Fibroblast of mammary gland (primary cell): ENCODE data around the gene TNFRSF9.
"Not testable (repeated sequence)": the region's sequence is repeated elsewhere in the genome, so short reads cannot be mapped to it uniquely, and the experiment has no call there.

Source experiments
- DNase-seq: peaks from one replicate; pipeline ENCODE4 v3.0.0-alpha.2; 2010; ENCODE audit warnings: low read depth
- H3K4me3 ChIP-seq: 2 replicates; pipeline ENCODE4 v1.5.1; 2011; ENCODE audit warnings: low read depth, mild to moderate bottlenecking, low read length, moderate library complexity; ENCODE audit not compliant: control insufficient read depth
- CTCF ChIP-seq: conservative IDR thresholded peaks from 2 replicates; pipeline ENCODE4 v1.5.1; 2011; ENCODE audit warnings: low read depth, low read length, inconsistent platforms; ENCODE audit not compliant: control insufficient read depth, insufficient read depth

Gene TNFRSF9

GRCh38 chr1:7970246-7970645, 29.6 kb upstream of the TNFRSF9 start:
- no peak for DNase-seq

GRCh38 chr1:7967651-7968050, 27.0 kb upstream of the TNFRSF9 start:
- TF ChIP-seq CTCF: no peak
- H3K4me3 ChIP-seq: no peak overlapping the region
- no peak for DNase-seq

More at GRCh38 chr1:7970246-7970645, 29.6 kb upstream of the TNFRSF9 start:
- no peak overlapping the region for H3K4me3 ChIP-seq
- no peak for TF ChIP-seq CTCF

GRCh38 chr1:7967196-7967595, 26.6 kb upstream of the TNFRSF9 start:
- no peak for TF ChIP-seq CTCF
- H3K4me3 ChIP-seq: no peak overlapping the region
- DNase-seq: no peak

GRCh38 chr1:7964476-7964875, 23.8 kb upstream of the TNFRSF9 start:
- TF ChIP-seq CTCF: no peak
- H3K4me3 ChIP-seq: no peak overlapping the region
- DNase-seq: no peak

- not testable (repeated sequence) for H3K4me3 ChIP-seq, DNase-seq
These were observed 23.2 kb upstream of the TNFRSF9 start for GRCh38 chr1:7963841-7964240.

GRCh38 chr1:7963378-7963730, 22.7 kb upstream of the TNFRSF9 start:
- not testable (repeated sequence) for DNase-seq, H3K4me3 ChIP-seq

GRCh38 chr1:7962636-7963377, 22.2 kb upstream of the TNFRSF9 start:
- DNase-seq: no peak
- H3K4me3 ChIP-seq: peak overlapping the region; percentile 93
- no peak for TF ChIP-seq CTCF

GRCh38 chr1:7962014-7962335, 21.3 kb upstream of the TNFRSF9 start:
- TF ChIP-seq CTCF: no peak
- DNase-seq: no peak
- H3K4me3 ChIP-seq: peak overlapping the region; percentile 93
